Stromal cell of bone marrow (primary cell): ENCODE data around the gene SMYD1.
"Not testable (repeated sequence)": the region's sequence is repeated elsewhere in the genome, so short reads cannot be mapped to it uniquely, and the experiment has no call there.

Experiments used
- DNase-seq: peaks from one replicate; pipeline ENCODE4 v3.0.0-alpha.2; 2012; ENCODE audit warnings: low read depth

The SMYD1 gene

DNA sequence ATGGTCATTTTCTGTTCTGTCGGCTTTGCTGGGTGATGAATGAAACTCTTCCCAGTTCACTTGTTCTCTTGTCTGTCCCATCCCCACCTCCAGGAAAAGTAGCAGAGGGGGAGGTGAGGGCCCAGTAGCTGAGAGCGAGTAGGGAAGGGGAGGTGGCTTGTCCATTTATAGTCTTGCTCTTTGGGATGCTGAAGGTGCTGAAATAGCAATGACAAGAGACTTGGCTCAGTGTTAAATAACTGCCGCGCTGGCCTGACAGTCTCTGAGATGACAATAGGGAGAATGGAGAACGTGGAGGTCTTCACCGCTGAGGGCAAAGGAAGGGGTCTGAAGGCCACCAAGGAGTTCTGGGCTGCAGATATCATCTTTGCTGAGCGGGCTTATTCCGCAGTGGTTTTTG is at the start of gene SMYD1:
Gene SMYD1, plus strand, starts transcription at position 228 of the 400 bp plus-strand sequence. Its CDS starts 40 bp downstream, at position 268.
- DNase-seq = no peak

DNA sequence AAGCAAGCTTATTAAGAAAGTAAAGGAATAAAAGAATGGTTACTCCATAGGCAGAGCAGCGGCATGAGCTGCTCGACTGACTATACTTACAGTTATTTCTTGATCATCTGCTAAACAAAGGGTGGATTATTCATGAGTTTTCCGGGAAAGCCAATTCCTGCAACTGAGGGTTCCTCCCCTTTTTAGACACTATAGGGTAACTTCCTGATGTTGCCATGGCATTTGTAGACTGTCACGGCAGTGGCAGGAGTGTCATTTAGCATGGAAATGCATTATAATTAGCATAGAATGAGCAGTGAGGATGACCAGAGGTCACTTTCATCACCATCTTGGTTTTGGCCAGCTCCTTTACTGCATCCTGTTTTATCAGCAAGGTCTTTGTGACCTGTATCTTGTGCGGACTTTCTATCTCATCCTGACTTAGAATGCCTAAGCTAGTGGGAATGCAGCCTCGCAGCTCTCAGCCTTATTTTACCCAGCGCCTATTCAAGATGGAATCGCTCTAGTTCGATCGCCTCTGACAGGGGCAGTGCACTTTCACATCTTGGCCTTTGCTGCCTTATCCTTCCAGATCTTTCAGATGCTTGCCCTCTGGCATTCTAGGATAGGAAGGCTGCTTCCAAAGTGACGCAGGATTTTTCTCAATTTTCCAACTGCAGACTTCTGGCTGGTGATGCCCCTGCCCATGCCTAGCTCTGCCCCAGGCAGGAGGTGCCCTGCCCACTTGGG is 49.4 kb upstream of the SMYD1 start:
- DNase-seq = not testable (repeated sequence)

DNA sequence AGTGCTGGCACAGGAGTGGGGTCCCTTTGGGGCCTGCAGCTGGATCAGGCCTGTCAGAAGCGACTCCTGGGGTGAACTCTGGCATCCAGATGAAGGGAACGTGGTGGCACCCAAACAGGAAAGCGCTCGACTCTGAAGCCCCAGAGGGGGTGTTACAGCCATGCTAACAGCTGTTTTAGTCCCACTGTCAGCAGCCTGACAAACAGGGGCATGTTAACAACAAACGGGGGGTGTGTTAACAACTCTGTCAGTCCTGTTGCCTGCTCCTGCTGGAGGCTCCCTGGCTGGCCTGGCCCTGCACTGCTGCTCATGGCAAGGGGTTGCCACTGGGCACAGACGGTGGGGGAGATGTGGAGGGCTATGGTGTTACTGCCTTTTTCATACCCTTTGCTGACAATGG is 48.7 kb upstream of the SMYD1 start:
- DNase-seq = no peak

DNA sequence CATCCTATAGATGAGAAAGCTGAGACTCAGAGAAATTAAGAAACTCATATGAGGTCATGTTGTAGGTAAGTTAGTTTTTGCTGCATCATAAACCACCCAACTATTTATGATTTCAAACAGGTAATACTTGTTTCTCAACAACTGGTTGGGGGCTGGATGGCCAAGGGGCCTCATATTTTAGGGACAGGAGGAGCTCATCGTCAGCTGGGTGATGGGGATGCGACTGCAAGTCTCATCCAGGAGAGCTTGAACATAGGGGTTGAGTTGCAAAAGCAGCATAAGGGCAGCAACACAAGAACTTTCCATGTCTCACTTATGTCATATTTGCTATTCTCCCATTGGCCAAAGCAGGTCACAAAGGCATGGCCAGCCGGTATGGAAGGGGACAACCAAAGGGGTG is 47.6 kb upstream of the SMYD1 start:
- no peak for DNase-seq

DNA sequence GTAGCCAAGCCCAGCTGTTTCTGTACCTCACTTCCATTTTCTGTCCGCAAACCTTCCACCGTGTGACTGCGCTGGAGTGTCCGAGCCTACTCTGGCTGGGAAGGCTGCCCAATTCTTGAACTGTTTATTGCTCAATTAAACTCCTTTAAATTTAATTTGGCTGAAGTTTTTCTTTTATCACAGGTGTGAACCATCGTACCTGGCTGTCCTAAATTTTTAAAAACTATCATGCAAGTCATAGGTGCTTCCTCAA is 45.0 kb upstream of the SMYD1 start:
- DNase-seq = no peak

DNA sequence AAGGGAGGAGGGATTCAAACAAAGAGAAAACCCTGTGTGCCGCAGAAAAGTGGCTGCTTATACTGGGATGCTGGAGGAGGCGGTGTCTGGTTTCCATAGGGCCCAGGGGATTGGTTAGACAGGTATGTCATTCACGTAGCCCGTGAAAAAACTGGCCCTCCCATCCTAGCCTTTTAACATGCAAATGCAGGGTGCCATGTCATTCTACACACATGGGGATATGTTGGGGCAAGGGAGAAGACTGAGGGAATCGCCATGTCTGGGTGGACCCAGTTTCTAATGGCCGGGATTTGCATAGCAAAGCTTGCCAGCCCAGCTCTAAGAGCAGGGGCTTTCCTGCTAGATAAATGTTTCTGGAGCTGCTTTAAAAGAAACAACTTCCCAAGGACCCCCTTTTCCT is 43.1 kb upstream of the SMYD1 start:
- no peak for DNase-seq

DNA sequence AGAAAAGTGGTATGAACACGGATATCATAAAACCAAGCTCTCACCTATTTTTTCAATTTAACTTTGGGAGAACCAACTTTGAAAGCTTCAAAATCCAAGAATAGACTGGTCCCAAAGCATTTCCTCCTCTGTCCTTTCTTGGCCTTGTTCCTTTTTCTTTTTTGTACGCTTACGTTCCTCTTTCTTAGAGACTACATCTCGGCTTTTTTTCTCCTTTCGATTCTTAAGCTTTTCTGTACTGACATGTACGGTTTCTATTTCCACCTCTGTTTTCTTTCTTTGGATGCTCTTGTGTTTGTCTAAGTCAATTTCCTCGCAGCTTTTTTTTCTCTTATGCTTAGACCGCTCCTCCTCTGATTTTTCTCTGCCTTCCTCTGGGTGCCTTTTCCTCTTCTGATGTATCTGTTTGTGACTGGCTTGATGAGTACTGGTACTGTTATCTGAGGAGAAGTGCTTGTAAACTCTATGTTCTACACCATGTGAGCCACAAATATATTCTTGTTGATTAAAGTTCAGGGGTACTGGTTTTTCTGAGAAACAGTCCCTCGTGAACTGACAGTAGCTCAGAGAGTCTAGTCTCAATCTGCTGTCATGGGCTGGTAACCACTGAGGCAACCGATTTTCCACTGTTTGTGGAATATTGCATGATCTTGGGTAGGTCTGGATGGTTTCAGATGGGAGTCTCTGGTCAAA is 39.8 kb upstream of the SMYD1 start:
- no peak for DNase-seq

DNA sequence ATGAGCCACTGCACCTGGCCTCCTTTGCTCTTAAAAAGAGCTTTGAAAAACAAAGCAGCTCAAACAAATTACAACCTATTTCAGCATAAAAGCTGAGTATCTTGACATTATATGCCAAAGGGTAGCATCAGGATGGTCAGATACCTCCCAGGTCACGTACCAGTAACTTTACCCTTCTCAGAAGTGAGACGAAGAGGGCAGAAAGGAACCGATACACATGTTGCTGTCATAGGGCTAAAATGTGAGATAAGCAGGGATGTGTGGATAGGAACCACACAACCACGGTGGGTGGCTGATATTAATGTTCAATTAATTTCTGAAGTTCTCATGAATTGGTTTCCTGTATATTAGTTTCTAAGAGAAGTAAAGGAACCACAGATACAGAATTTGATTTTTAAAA is 38.7 kb upstream of the SMYD1 start:
- no peak for DNase-seq

DNA sequence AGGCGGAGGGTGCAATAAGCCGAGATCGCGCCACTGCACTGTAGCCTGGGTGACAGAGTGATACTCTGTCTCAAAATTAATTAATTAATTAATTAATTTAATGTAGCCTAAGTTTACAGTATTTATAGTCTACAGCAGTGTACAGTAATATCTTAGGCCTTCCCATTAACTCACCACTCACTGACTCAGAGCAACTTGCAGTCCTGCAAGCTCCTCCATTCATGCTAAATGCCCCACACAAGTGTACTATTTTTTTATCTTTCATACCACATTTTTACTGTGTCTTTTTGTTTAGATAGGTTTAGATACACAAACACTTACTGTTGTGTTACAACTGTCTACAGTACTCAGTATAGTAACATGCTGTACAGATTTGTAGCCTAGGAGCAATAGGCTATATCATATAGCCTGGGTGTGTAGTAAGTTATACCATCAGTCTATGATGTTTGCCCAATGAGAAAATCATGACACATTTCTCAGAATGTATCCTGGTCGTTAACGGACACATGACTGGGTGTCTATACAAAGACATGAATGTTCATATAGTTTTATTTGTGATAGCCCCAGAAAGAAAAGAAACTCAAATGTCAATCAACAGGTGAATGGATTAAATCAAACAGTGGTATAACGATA is 35.4 kb upstream of the SMYD1 start:
- DNase-seq = no peak

DNA sequence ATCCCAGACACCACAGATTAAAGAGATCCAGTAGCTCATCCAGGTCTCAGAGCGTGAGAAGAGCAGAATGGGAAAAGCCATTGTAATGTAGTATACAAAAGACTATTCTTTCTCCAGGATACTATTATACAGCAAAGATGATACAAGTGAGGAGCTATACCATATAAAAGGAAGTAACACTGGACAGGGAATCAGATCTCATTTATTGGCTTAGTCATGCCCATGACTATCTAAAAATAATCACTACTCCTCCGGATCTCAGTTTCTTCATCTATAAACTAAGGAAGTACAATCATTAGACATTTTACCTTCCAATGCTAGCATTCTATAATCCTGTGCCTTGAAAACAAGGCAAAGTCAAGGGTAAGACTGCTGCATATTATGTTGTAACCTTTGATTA is 31.4 kb upstream of the SMYD1 start:
- DNase-seq = no peak

DNA sequence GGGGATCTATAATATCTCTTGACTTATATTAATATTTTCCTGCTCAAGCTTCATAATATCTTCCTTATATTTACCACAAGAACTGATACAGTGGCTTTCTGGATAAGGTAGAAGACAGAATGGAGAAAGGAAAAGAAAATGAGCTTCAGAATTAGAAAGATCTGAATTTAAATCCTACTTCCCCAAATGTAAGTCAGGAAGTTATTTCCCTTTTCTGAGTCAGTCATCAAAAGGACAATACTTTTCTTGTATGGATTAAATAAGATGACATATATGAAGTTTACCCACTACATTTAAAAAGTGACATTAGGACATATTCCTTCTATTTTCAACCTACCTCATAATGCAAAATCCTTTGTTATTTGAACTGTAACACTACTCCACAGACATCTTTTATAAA is 31.0 kb upstream of the SMYD1 start:
- no peak for DNase-seq

DNA sequence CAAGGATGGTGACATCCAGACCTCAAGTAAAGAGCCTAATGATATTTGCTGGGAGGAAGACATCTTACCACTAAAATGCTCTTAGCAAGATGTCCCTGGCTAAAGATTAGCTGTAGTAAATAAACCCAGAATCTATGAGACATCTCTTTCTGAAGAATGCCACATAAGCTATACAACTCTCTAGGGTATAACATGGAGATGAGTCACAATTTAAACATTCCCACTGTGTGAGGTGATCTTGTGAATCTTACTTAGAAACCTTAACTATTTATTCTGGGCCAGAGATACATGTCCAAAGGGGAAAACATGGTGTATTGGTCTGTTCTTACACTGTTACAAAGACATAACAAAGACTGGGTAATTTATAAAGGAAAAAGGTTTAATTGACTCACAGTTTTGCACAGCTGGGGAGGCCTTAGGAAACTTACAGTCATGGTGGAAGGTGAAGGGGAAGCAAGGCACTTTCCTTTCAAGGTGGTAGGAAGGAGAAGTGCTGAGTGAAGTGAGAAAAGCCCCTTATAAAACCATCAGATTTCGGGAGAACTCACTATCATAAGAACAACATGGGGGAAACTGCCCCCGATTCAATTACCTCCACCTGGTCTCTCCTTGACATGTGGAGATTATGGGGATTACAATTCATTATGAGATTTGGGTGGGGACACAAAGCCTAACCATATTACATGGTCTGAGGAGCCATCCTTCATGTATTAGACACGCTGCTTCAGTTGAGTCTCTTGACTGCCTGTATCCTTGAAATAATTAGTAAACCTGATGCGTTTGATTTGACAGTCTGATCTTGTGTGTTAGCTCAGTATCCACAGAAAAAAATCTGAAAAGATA is 29.1 kb upstream of the SMYD1 start:
- peak; percentile 80 for DNase-seq

DNA sequence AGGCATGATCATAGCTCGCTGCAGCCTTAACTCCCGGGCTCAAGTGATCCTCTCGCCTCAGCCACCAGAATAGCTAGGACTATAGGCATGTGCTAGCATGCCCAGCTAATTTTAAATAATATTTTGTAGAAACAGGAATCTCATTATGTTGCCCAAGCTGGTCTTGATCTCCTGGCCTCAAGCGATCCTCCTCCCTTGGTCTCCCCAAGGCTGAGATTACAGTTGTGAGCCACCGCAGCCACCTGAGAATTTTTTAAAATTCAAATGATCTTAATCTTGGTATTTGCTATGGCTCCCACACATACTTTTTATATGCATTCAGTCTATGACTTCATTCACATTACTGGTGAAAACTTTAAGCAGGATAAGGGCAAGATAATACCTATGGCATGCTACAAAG is 25.1 kb upstream of the SMYD1 start:
- DNase-seq = no peak

DNA sequence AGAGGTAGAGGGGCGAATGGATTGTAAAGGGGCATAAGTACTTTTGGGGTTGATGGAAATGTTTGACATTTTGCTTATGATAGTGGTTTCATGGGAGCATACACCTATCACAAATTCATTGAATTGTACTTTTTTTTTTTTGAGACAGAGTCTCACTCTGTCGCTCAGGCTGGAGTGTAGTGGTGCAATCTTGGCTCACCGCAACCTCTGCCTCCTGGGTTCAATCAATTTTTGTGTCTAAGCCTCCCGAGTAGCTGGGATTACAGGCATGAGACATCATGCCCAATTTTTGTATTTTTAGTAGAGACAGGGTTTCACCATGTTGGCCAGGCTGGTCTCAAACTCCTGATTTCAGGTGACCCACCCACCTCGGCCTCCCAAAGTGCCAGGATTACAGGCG is 22.1 kb upstream of the SMYD1 start:
- DNase-seq = not testable (repeated sequence)

DNA sequence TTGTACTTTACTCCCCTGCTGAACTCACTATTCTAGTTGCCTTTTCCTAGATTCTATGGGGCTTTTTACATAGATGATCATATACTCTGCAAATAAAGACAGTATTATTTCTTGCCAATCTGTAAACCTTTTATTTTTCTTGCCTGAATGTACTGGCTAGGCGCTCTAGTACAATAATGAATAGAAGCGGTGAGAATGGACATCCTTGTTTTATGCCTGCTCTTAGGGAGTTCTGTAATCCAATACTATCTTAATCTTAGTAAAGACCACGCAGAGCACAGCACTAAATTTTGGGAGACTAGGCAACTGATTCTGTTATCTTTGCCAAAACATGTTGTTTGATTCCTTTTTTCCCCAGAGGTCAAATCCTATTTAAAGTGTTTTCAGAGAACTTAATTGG is 19.1 kb upstream of the SMYD1 start:
- DNase-seq = no peak

DNA sequence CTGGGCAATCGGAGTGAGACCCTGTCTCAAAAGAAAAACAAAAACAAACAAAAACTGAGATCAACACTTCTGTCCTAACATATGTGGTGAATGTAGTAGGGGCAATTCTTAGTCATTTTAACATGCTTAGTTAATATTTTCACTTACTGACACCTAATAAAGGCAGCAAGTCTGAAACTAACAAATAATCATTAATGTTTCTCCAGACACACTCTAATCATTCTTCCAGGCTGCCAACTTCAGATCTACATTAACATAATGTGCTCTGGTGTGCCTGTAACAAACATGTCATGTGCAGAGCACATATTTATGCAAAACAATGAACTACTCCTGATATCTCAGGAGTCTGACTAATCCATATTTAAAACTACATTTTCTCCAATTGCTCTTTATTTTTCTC is 18.0 kb upstream of the SMYD1 start:
- DNase-seq = no peak

DNA sequence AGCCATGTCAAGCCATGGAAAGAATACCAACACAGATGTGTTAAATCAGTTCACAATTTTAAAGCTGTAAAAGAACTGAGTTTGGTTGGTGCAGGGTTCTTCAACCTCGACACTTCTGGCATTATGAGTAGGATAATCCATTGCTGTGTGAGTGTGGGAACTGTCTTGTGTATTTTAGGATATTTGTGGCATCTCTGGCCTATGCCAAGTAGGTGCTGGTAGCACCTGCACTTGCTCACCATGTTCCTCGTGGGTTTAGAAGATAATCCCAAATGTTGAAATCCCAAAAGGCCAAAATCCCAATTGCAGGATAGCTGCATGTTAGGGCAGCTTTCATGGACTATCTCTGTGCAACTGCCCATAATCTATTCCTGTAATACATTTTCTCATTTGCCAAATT is 15.8 kb upstream of the SMYD1 start:
- no peak for DNase-seq

DNA sequence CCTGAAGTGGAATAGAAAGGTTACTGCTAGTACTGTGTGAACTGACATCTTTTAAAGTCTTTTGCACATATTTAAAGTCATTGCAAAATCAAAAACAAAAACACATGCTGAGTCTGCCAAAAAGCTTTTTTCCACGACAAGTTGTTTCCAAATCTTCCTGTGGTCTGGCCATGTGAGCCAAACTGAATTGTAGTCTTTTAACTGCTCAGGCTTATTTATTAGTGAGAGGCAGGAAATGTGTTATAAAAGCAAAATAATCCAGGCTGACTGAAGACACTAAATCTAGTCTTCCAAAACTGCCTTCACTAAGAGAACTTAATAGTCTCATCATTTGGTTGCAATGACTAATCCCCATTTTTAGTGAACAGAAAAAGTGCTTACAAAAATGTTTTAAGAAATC is 14.3 kb upstream of the SMYD1 start:
- DNase-seq = peak; percentile 65

DNA sequence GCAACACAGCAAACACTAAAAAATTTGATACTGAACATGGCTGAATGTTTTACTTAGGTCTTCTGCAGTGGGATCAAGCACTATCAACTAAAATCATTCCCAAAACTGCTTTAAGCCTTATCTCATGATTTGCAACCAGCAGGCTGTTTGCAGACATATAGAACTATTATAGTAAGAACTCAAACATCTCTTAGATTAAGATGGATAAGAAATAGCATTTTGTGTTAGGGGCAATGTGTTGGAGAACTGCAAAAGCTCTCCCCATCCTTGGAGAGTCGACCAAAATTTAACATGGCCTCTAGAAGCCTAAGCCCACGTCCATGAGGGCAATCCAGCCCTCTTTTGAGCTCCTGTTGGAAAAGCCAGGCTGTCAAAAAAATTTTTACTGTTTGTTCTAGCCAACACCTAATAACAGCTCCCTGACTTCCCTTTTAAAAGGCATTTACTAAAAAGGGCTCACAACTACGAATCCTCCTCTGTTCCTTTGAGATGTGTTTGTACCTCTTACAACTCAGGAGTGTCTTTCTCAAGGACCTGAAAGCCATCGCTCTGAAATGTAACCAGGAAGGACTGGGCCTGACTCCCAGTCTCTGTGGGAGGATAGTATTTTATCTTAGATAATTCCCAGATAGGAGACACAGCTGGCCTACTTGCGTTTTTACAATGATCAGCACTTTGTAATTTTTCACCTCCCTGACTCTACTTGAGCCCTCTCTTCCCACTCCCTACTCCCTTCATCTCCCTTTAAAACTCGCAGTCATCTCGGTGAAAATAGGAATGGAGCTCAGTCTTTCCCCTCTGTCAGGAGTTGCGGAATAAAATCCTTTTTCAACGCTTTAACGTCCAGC is 13.5 kb upstream of the SMYD1 start:
- DNase-seq = no peak

DNA sequence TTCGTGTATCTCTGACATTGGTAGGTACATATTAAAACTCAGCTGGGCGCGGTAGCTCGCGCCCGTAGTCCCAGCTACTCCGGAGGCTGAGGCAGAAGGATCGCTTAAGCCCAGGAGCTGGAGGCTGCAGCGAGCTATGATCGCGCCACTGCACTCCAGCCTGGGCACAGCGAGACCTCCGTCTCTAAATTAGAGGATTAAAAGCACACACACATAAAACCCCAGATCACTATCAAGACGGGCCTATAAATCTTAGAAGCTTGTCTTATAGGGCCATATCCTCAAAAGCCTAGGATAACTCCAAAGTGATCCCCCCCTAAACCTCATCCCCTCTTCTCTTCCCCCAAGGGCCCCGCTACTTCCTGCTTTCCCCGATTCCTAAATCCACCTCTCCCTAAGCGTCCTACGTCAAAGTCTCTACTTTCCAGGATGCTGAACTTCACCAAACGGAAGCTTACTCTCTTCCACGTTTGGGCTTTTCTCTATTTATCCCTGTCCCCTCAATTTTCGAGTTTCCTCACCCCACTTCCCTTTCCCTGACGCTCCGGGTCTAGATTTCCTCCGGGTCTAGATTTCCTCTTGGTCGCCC is 12.7 kb upstream of the SMYD1 start:
- no peak for DNase-seq

DNA sequence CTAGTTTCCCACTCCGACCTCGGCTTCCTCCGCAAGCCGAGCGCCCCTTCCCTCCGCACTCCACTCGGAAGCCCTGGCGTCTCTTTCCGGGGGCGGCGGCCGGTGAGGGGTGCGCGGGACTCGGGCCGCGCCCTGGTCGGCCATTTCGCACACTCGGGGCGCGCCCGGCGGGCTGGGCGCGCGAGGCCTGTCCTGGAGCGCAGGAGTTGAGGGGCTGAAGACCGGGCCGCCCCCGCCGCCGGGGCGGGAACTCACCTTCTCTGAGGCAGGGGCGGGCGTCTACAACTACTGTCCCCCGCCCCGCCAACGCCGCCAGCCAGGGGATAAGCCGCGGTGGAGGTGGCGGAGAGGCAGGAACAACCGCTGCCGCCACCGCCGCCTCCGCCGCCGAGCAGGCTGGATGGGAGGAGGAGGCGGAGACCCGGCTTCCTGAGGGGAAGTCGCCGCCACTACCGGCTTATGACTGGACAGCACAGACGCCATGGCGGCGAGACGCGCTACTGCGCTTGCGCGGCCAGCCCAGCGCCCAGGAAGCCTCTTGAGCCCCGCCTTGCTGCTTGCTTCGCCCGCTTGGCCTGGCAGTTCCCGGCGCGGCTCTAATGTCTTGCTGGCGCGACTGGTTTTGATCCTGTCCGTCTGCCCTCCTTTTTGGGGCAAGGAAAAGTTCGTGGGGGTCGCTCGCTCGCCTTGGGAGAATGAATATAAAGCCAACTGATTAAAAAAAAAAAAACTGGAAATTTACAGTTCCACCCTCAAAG is 12.1 kb upstream of the SMYD1 start, which contains the start of gene KRCC1:
Gene KRCC1, minus strand, starts transcription at position 413 of the 758 bp plus-strand sequence. CDS start 27,220 bp downstream, outside the sequence.
- peak; percentile 90 for DNase-seq
